ENCODE data around the gene IER3IP1.
"Not testable (repeated sequence)": the region's sequence is repeated elsewhere in the genome, so short reads cannot be mapped to it uniquely, and the experiment has no call there.

The IER3IP1 gene

DNA sequence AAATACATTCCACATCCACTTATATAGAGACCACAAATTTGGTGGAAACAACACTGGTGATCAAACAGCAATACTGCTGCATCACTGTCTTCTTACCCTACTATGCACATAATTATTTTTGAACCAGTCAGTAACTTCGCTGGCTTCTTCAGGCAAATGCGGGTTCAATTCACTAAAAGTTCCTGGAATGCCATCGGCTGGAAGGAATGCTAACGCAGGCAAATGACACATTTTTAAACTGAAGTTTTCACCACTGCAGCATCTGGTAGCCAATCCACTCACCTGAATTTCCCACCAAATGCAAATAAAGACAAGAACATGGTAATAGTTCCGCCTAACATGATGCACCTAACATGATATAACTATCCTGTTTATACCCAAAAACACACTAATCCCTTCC is 15.9 kb downstream of the IER3IP1 start:
- no peak for DNase-seq (ENCODE audit: low read depth in 1 of 2, low spot score in 1 of 2)

DNA sequence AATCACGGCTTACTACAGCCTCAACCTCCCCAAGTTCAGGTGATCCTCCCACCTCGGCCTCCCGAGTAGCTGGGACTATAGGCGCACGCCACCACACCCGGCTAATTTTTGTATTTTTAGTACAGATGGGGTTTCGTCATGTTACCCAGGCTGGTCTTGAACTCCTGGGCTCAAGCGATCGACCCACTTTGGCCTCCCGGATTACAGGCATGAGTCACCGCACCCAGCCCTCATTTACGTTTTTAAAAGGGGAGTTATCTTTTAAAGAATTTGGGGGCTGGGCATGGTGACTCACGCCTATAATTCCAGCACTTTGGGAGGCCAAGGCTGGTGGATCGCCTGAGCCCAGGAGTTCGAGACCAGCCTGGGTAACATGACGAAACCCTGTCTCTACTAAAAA is 17.8 kb downstream of the IER3IP1 start:
- not testable (repeated sequence) for DNase-seq (ENCODE audit: low read depth in 1 of 2, low spot score in 1 of 2)

DNA sequence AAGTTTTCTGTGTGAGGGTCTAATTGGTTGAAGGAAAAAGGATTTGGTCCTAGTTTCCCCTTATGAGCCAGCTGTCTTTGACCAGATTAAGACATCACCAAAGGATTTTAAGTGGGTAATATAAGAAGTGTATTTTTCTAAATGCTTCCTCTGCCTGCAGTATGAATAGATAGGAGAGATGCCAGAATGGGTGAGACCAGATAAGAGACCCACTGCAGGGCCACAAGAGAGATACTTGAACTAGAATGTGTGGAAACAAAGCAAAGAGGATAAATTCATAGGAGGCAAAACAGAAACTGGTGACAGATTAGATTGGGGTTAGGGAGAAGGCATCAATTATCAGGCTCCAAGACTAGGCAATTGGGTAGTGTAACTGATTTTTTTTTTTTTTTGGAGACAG is 24.7 kb downstream of the IER3IP1 start:
- no peak for DNase-seq (ENCODE audit: low read depth in 1 of 2, low spot score in 1 of 2)

DNA sequence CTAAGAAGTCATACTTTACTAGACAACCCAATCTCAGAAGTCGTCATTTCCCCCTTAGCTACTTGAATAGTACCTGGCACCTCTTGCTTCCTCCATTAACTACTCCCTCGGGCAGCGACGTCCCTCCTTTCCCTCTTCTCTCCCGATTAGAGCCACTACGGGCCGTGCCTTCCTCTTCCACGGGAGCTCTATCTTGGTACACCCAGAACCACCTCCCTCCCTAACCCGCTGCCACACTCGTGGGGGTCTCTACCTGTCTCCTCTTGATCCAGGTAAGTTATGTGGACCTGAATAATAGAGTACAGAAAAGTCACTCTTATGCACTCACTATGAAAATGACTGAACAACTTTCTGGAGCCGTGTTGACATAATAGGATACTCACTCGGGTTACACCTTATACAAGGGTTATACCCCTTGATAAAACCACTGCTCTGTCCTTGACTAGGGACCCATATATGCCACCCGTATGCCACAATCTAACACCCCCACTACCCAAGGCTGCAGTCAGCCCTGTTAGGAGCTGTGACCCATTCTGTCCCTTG is 25.3 kb downstream of the IER3IP1 start:
- no peak for DNase-seq (ENCODE audit: low read depth in 1 of 2, low spot score in 1 of 2)

DNA sequence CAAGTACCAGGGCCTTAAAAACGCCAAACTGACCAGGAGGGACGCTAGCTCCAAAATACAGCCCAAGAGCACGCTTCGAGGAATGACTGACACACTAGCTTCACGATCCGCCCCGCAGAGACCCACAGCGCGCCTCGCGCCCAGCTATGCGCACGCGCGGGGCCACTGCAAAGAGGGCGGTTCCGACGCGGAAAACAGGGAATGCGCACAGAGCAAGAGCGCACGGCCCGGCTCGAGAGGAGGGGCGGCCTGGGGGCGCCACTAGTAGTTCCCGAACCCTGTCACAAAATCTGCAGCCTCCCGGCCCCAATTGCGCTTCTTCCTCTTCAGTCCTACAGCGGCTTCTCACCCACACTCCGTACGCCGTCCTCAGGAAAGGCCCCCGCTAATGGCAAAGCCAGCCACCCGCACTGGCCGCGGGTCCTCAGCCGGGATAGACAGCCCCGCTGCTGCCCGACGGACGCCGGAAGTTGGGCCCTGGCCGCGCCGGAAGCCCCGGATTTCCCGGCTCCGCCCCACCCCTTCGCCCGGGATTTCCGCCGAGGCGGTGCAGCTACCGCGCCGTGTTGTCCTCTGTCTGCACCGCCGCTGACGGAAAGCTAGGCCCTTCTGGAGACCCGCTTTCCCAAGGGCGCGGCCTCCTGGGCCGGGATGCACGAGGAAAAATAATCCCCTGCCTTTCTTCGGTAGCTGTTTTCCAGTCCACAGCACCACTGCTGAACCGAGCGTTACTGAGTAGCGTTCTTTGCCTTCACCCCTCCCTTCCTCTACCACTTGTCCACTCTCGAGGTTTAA is 25.9 kb downstream of the IER3IP1 start, which contains the start of gene HDHD2:
TSS of gene HDHD2 (minus strand) at position 472 of the 795 bp plus-strand sequence. CDS start 14,061 bp downstream, outside the sequence.
- peak; percentile 62 to 73 for DNase-seq (ENCODE audit: low read depth in 1 of 2, low spot score in 1 of 2)

DNA sequence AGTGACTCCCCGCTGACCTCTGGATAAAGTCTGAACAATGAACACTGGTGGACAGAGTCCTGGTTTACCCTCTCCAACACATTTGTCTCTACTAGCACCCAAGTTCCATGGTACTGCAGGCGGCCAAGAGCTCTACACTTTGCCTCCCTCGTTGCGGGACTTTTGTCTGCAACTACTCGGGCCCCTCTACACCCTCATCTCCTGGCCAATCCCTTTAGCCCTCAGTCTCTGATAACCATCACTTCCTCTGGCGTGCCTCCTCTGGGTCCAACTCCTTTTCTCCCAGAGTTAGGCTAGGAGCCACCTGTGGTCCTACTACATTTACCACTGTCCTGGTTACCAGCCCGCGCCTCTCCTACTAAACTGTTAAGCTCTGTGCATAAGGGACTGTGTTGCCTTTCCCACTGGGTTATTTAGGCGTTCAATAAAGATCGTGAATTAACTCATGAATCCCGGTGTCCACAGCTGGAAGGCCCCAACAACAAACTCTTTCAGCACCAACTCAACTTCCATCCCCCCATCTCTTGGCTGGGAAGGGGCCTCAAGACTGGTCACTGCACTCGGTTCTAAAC is 26.6 kb downstream of the IER3IP1 start:
- no peak for DNase-seq (ENCODE audit: low read depth in 1 of 2, low spot score in 1 of 2)

DNA sequence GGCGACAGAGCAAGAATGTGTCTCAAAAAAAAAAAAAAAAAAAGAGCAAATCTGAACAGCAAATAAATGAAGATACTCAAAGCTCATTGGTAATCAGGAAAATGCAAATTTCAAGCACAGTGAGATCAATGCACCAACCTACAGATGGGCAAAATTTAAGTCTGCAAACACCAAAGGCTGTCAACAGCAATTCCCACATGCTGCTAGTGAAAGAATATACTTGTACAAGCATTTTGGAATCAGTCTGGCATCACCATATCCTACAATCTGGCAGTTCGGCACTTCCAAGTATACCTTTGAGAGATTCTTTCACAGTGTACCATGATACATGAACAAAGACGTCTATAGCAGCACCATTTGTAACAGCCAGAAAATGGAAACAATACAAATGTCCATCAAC is 30.0 kb downstream of the IER3IP1 start:
- DNase-seq (ENCODE audit: low read depth in 1 of 2, low spot score in 1 of 2), result no peak

DNA sequence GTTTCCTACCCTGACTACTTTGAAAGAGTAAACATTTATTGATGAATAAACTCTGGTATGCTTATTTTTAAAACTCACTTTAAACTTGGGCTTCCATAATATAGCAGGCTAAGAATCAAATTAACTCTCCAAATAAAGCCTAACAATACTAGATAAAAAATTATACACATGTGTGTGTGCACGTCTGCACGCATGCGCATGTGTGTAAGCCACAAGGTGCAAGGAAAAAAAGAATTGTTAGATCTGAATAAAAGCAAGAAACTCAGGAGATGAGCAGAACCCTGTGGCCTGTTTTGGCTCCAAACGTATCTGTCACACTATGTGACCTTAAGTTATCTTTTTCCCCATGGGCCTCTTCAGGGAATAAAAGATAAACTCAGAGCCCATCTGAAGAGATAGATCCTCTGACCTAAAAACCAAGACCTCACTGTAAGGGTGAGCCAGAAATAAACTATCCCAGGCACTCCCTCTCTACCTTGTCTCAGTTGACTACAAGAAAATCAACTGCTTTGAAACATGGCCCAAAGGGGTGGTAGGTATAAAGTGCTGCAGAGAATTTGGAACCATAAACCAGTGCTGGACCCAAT is 32.2 kb downstream of the IER3IP1 start:
- DNase-seq (ENCODE audit: low read depth in 1 of 2, low spot score in 1 of 2), result no peak

DNA sequence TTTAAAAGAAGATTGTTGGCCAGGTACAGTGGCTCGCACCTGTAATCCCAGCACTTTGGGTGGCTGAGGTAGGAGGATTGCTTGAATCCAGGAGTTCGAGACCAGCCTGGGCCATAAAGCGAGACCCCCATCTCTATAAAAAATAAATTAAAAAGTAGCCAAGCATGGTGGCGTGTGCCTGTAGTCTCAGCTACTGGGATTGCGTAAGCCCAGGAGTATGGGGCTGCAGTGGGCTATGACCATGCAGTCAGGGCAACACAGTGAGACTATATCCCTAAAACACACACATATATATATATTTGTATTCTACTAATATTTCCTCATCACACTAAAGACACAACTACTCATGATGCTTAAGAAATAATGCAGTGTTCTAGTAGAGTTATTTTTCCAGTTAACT is 33.0 kb downstream of the IER3IP1 start:
- DNase-seq (ENCODE audit: low read depth in 1 of 2, low spot score in 1 of 2), result no peak

DNA sequence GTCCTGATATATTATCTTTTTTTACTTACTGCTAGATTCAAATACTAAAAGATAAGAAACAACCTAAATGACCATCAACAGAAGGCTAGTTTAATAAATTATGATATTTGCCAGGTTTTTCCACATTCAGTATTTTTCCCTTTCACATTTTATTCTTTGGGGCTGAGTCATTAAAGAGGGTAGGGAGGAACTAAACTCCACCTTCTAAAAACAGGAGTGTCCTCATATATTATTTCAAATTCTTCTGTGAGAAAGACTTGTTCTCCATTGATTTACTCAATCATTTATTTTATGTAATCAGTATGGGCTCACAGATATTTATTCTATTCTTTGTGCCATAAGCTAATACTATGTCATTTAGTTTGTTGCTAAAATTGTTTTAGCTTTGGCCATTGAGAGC is 34.9 kb downstream of the IER3IP1 start:
- DNase-seq (ENCODE audit: low read depth in 1 of 2, low spot score in 1 of 2), result no peak

DNA sequence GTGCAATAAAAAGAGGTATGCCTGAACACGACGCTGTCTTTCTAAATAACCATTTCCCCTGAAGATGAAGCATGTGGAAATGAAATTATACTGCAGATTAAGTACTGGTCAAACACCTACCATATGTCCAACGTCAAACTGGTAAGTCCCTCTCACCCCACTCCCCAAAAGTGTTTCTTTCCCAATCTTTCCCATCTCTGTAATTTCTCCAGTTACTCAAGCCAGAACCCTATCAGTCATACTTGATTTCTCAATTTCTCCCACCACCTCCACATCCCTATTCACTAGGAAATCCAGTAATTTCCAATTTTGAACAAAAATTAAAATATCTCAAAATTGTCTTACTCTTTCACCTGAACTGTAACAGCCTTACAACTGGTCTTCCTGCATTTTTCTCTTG is 55.0 kb downstream of the IER3IP1 start:
- DNase-seq (ENCODE audit: low read depth in 1 of 2, low spot score in 1 of 2), result no peak

DNA sequence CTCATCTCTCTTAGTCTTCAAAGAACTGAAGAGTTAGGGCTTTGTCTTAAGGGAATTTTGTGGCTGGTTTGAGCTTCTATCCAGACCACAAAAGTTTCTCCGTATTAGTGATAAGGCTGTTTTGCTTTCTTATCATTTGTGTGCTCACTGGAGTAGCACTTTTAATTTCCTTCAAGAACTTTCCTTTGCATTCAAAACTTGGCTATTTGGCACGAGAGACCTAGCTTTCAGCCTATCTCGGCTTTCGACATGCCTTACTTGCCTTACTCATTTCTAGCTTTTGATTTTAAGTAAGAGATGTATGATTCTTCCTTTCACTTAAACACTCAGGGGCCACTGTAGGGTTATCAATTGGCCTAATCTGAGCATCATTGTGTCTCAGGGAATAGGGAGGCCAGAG is 55.7 kb downstream of the IER3IP1 start:
- DNase-seq (ENCODE audit: low read depth in 1 of 2, low spot score in 1 of 2), result no peak

DNA sequence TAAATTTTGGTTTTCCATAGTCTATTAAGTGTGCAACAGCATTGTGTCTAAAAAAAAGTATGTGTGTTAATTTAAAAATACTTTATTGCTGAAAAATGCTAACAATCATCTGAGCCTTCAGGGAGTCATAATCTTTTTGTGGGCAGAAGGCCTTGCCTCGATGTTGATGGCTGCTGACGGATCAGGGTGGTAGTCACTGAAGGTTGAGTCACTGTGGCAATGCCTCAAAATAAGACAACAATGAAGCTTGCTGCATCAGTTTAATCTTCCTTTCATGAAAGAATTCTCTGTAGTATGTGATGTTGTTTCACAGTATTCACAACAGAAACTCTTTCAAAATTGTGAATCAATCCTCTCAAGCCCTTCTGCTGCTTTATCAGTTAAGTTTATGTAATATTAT is 57.2 kb downstream of the IER3IP1 start:
- DNase-seq (ENCODE audit: low read depth in 1 of 2, low spot score in 1 of 2), result no peak

DNA sequence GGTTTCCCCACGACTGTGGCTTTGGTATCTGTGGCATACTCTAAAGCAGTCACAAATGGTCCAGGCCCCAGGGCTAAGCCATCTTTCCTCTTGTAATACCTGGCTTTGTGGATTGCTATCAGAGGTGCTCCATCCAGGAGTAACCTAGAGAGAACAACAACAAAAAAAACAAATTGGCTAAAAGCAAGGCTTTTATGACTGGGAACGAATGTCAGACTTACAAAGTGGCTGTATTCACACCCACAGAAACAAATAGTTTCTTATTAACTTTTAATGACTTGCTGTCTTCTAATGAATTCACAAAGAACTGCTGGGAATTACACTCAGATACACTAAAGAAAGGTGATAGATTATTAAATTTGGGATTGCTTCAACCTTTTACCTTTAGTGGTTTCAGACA is 61.0 kb downstream of the IER3IP1 start:
- DNase-seq (ENCODE audit: low read depth in 1 of 2, low spot score in 1 of 2), result no peak

DNA sequence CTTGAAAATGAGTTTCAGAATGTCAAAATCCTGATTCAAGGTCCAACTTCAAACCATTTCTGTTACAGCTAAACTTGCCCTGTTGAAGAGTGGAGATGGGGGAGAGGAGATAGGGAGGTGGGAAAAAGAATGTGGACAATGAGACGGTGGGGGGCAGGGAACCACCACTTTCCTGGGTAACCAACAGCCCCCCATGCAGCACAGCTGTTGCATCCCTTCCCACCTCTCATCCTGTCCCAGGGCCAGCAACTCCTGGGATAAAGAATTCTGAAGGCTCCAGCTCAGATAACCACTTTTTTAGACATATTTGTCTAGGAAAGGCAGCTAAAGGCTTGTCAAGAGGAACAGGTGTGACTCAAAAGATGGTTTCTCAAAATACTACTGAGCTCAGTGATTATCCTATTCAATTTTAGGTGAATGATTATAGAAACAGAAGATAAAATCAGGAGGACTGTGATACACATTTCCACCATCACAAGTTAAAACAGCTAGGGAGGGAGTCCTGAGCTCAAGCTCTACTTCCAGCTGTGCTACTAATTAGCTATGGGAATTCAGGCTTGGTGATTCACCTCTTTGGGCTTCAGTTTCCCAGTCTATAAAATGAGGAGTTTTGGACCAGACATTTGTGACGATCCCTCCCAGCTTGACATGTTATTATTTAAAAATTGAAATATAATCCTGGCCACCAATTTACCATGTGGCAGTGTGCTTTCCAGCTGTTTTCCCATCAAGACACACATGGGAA is 62.2 kb downstream of the IER3IP1 start:
- no peak for DNase-seq (ENCODE audit: low read depth in 1 of 2, low spot score in 1 of 2)

DNA sequence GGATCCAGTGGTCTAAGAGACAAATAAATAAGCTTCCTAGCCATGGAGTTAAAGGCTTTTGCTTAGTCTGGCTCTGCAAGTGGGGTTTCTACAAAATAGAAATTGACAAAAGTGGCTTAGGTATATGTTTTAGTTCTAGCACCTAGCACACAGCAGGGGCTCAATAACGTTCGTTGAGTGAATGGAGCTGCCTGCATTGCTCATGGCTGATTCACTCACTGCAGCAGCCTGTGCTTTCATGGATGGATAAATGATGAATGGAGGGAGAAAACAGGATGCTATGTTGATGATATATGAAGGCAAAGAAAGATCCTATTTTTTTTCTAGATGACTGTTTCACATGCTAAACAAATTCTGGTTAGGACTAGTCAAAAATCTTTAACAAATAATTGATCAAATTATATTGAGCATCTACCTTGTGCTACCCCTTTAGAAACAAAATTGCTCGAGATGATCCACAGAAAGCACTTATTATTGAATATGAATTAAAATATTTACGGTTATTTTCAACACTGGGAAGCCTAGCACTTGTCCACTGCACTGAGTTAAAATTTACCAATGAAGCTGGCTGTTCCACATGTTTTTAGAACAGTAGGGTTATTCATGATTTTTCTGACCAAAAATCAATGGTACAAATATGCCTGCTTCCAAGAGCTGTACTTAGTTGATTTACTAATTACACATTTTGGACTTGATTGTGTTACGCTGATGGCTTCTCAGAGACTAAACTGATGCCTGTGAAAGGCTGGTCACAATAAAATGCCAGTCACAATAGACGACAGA is 65.5 kb downstream of the IER3IP1 start:
- no peak for DNase-seq (ENCODE audit: low read depth in 1 of 2, low spot score in 1 of 2)

DNA sequence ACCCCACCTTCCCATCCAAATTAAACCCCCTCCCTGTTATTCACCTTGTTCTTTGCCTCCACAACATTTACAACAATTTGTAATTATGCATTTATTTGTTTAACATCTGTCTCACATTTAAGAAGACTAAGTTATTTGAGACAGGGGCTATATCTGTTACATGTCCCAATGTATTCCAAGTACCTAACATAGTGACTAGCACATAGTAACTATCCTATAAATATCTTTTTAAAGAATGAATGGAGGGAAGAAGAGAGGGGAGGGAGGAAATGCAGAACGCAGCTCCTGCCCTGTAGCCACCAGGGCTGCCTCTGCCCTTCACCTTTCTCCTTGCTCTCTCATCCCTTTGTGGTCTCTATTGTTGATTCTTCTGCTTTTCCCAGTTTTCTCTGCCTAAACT is 66.4 kb downstream of the IER3IP1 start:
- DNase-seq (ENCODE audit: low read depth in 1 of 2, low spot score in 1 of 2), result no peak

DNA sequence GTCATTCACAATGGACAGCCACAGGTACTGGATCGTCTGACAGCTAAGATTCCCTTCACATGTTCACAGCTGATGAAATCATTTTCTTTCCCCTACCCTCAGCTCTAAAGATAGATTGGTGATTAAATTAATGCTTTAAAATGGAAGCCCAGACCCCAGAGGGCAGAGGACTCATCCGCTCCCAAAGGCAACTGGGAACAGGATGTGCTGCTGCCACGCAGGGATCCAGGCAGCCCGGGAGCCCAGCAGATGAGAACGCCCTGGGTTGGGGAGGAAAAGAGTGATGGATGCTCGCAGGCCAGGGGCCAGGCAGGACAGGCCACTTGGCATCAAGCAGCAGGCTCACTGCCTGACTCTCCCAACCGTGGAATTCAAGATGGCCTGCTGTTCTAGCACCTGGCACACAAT is 67.2 kb downstream of the IER3IP1 start:
- DNase-seq (ENCODE audit: low read depth in 1 of 2, low spot score in 1 of 2), result no peak

DNA sequence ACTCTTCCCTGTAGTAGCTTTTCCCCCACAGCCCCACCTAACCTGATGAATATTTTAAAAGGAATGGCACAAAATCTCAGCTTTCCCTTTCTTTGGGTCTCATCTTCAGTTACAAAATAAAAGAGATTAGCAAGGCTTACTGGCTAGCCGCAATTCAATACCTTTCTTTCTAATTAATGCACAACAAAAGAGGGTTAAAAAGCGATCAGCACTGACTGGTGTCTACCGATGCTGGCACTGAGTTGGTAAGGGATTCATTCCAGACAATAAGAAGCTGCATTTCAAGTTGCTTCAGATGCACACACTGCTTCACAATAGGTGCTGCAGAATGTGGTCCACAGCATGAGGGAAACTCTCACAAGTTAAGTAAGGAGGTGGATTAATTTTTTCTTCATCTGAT is 67.8 kb downstream of the IER3IP1 start:
- DNase-seq (ENCODE audit: low read depth in 1 of 2, low spot score in 1 of 2), result no peak
